GM23338 (cell line): ENCODE data around the gene RASA3. TPM values are rescaled to one million over a fixed set of nuclear protein-coding genes. Genes with fewer than 3 reads are reported as not detected.

Experiments used
- ATAC-seq: fragments of 200-7000 bp; cut with Tn5 transposase; 3 replicates; pipeline ENCODE4 v1.9.1; 2020
- DNase-seq: peaks from one replicate; pipeline ENCODE4 v3.0.0-alpha.2; 2015; ENCODE audit warnings: low spot score
- H2AFZ ChIP-seq: fragments of 200-600 bp; sonication (generic); 2 replicates; pipeline ENCODE4 v1.8.0; 2016; ENCODE audit warnings: antibody characterized with exemption, mild to moderate bottlenecking, moderate library complexity
- H3F3A ChIP-seq: fragments of 200-600 bp; sonication (generic); replicated peaks from 2 replicates; pipeline ENCODE4 v1.8.0; 2017; ENCODE audit warnings: antibody characterized with exemption, mixed run types, low read depth
- H3K27ac ChIP-seq: fragments of 200-600 bp; sonication (generic); 2 replicates; pipeline ENCODE4 v1.6.1; 2016; ENCODE audit warnings: low read depth
- H3K27me3 ChIP-seq: fragments of 200-600 bp; sonication (generic); 2 replicates; pipeline ENCODE4 v1.8.0; 2016; ENCODE audit warnings: mild to moderate bottlenecking, mixed run types, moderate library complexity; ENCODE audit not compliant: insufficient read depth
- H3K36me3 ChIP-seq: fragments of 200-600 bp; sonication (generic); 2 replicates; pipeline ENCODE4 v1.8.0; 2016; ENCODE audit warnings: mild to moderate bottlenecking; ENCODE audit not compliant: insufficient read depth
- H3K4me1 ChIP-seq: fragments of 200-600 bp; sonication (generic); 2 replicates; pipeline ENCODE4 v1.8.0; 2016; ENCODE audit warnings: mild to moderate bottlenecking, moderate library complexity; ENCODE audit not compliant: insufficient read depth
- H3K4me2 ChIP-seq: fragments of 200-600 bp; sonication (generic); 2 replicates; pipeline ENCODE4 v1.7.1; 2017; ENCODE audit warnings: mixed run types
- H3K4me3 ChIP-seq: fragments of 200-600 bp; sonication (generic); 2 replicates; pipeline ENCODE4 v1.6.1; 2016; ENCODE audit warnings: mixed run types
- H3K79me2 ChIP-seq: fragments of 200-600 bp; sonication (generic); replicated peaks from 2 replicates; pipeline ENCODE4 v1.8.0; 2017; ENCODE audit warnings: mild to moderate bottlenecking; ENCODE audit not compliant: insufficient read depth
- H3K9me2 ChIP-seq: fragments of 200-600 bp; sonication (generic); 2 replicates; pipeline ENCODE4 v1.8.0; 2017; ENCODE audit not compliant: insufficient read depth
- H4K20me1 ChIP-seq: fragments of 200-600 bp; sonication (generic); replicated peaks from 2 replicates; pipeline ENCODE4 v1.8.0; 2017; ENCODE audit warnings: mild to moderate bottlenecking; ENCODE audit not compliant: insufficient read depth
- H3K27ac Mint-ChIP-seq: 2 replicates; pipeline ENCODE4 v1.8.0; 2020; ENCODE audit warnings: inconsistent platforms, mild to moderate bottlenecking, moderate library complexity, mixed read lengths
- H3K27me3 Mint-ChIP-seq: 3 replicates; pipeline ENCODE4 v1.8.0; 2022; ENCODE audit warnings: low read depth, mild to moderate bottlenecking, moderate library complexity, mixed read lengths, inconsistent platforms; ENCODE audit not compliant: insufficient read depth, poor library complexity
- H3K36me3 Mint-ChIP-seq: 3 replicates; pipeline ENCODE4 v1.8.0; 2021; ENCODE audit warnings: low read depth, mild to moderate bottlenecking, inconsistent platforms, moderate library complexity, mixed read lengths
- H3K4me1 Mint-ChIP-seq: 3 replicates; pipeline ENCODE4 v1.8.0; 2020; ENCODE audit warnings: mild to moderate bottlenecking, inconsistent platforms, mixed read lengths
- H3K4me3 Mint-ChIP-seq: 3 replicates; pipeline ENCODE4 v1.8.0; 2021; ENCODE audit warnings: moderate library complexity, mild to moderate bottlenecking, inconsistent platforms, mixed read lengths
- H3K9me3 Mint-ChIP-seq: 3 replicates; pipeline ENCODE4 v1.8.0; 2020; ENCODE audit warnings: moderate library complexity, mild to moderate bottlenecking, inconsistent platforms, mixed read lengths
- CREB1 ChIP-seq: fragments of 250-450 bp; sonication (Bioruptor Pico); IDR thresholded peaks from 2 replicates; pipeline ENCODE4 v1.5.0; 2020; ENCODE audit warnings: low read depth, mild to moderate bottlenecking, moderate library complexity
- ETS1 ChIP-seq: IDR thresholded peaks from 2 replicates; pipeline ENCODE4 v1.6.1; 2016; ENCODE audit warnings: antibody characterized with exemption
- EZH2 ChIP-seq: fragments of 200-600 bp; sonication (generic); IDR thresholded peaks from one replicate; pipeline ENCODE4 v1.8.0; 2017; ENCODE audit warnings: antibody characterized with exemption, mild to moderate bottlenecking, low read depth; ENCODE audit not compliant: unreplicated experiment
- EZH2phosphoT487 ChIP-seq: fragments of 200-600 bp; sonication (generic); IDR thresholded peaks from one replicate; pipeline ENCODE4 v1.8.1; 2018; ENCODE audit warnings: antibody characterized with exemption; ENCODE audit not compliant: unreplicated experiment
- JUNB ChIP-seq: IDR thresholded peaks from one replicate; pipeline ENCODE4 v1.6.1; 2016; ENCODE audit warnings: antibody characterized with exemption; ENCODE audit not compliant: unreplicated experiment
- NANOG ChIP-seq: IDR thresholded peaks from 2 replicates; pipeline ENCODE4 v1.6.1; 2016; ENCODE audit warnings: antibody characterized with exemption, borderline replicate concordance
- POLR2AphosphoS5 ChIP-seq: IDR thresholded peaks from 2 replicates; pipeline ENCODE4 v1.6.1; 2016; ENCODE audit warnings: antibody characterized with exemption, low read depth
- ZNF114 ChIP-seq: fragments of 250-450 bp; sonication (Bioruptor Pico); IDR thresholded peaks from 2 replicates; pipeline ENCODE4 v1.5.0; 2020; ENCODE audit warnings: mild to moderate bottlenecking, moderate library complexity
- ZNF331 ChIP-seq: fragments of 250-450 bp; sonication (Bioruptor Pico); IDR thresholded peaks from 2 replicates; pipeline ENCODE4 v1.5.0; 2020; ENCODE audit warnings: low read depth, mild to moderate bottlenecking, moderate library complexity
- polyA plus RNA-seq: library from polyadenylated mRNA; unstranded; fragments of >200 nt; fragmentation: Nextera tagmentation; extraction: Ambion mirVana; gene quantifications from 2 replicates; pipeline ENCODE4 v1.2.1, GENCODE V29; 2016
- total RNA-seq: library from RNA; depleted of rRNA; stranded (reverse); fragments of >200 nt; shearing (Covaris generic); gene quantifications from 2 replicates; pipeline ENCODE4 v1.2.3, GENCODE V29; 2014
- TF ChIP-seq, protein P1 (sequence below): IDR thresholded peaks from one replicate; pipeline ENCODE4 v1.6.1; 2018; ENCODE audit warnings: antibody characterized with exemption; ENCODE audit not compliant: unreplicated experiment
- TF ChIP-seq, protein P2 (sequence below), 2 experiments: fragments of 200-600 bp in 1 of 2; sonication (generic) in 1 of 2; conservative IDR thresholded peaks; 2 replicates each; pipeline versions ENCODE4 v1.5.1 to v1.6.1; 2016 to 2017; ENCODE audit warnings: antibody characterized with exemption in 2 of 2, low read depth in 2 of 2, mild to moderate bottlenecking in 2 of 2, moderate library complexity in 1 of 2

Gene RASA3
- total and polyA plus RNA-seq, 2 experiments from 2014 or later: 11.2 to 20.7 TPM

DNA sequence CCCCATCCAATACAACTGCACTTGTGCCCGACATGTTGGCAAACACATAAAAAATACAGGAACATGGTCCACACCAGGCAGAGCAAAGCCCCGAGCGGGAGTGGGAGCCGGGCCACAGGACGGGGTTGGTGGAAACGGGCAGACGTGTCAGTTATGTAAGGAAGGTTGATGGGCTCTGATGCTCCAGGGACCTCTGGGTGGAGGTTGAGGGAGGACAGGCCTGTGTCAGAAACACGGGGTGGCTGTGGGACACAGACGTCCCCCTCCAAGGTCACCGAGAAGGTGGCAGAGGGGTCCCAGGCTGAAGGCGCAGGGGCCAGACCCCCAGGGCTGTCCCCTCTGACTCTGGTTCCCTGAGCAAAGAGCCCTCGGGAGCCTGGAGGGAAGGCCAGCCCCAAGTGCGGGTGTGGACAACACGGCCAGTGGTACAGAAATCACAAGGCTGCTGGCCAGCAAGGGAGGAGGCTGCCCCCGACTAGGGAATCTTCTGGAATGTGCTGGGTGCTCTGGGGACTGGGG lies 127.2 kb downstream of the RASA3 start (continued):
- TF ChIP-seq CREB1 (CRISPR knock-in tag): no peak
- TF ChIP-seq EZH2: no peak
- TF ChIP-seq ZNF331 (CRISPR knock-in tag): no peak
- TF ChIP-seq EZH2phosphoT487: no peak
- TF ChIP-seq, protein P1, sequence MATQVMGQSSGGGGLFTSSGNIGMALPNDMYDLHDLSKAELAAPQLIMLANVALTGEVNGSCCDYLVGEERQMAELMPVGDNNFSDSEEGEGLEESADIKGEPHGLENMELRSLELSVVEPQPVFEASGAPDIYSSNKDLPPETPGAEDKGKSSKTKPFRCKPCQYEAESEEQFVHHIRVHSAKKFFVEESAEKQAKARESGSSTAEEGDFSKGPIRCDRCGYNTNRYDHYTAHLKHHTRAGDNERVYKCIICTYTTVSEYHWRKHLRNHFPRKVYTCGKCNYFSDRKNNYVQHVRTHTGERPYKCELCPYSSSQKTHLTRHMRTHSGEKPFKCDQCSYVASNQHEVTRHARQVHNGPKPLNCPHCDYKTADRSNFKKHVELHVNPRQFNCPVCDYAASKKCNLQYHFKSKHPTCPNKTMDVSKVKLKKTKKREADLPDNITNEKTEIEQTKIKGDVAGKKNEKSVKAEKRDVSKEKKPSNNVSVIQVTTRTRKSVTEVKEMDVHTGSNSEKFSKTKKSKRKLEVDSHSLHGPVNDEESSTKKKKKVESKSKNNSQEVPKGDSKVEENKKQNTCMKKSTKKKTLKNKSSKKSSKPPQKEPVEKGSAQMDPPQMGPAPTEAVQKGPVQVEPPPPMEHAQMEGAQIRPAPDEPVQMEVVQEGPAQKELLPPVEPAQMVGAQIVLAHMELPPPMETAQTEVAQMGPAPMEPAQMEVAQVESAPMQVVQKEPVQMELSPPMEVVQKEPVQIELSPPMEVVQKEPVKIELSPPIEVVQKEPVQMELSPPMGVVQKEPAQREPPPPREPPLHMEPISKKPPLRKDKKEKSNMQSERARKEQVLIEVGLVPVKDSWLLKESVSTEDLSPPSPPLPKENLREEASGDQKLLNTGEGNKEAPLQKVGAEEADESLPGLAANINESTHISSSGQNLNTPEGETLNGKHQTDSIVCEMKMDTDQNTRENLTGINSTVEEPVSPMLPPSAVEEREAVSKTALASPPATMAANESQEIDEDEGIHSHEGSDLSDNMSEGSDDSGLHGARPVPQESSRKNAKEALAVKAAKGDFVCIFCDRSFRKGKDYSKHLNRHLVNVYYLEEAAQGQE: no peak
- no peak for TF ChIP-seq POLR2AphosphoS5
- TF ChIP-seq NANOG: no peak
- TF ChIP-seq JUNB: no peak
- TF ChIP-seq, protein P2, sequence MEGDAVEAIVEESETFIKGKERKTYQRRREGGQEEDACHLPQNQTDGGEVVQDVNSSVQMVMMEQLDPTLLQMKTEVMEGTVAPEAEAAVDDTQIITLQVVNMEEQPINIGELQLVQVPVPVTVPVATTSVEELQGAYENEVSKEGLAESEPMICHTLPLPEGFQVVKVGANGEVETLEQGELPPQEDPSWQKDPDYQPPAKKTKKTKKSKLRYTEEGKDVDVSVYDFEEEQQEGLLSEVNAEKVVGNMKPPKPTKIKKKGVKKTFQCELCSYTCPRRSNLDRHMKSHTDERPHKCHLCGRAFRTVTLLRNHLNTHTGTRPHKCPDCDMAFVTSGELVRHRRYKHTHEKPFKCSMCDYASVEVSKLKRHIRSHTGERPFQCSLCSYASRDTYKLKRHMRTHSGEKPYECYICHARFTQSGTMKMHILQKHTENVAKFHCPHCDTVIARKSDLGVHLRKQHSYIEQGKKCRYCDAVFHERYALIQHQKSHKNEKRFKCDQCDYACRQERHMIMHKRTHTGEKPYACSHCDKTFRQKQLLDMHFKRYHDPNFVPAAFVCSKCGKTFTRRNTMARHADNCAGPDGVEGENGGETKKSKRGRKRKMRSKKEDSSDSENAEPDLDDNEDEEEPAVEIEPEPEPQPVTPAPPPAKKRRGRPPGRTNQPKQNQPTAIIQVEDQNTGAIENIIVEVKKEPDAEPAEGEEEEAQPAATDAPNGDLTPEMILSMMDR (conservative IDR thresholded peaks at IDR 0.05; ENCODE audit: low read depth in 2 of 2): no peak

GRCh38 chr13:114004420-114005205 lies 127.8 kb downstream of the RASA3 start:
- Histone ChIP-seq H3F3A (no peaks in the 10 kb centered on the region), H2AFZ (no peak overlapping the region), H3K4me3 (no peak overlapping the region), H3K27ac (no peak overlapping the region), H3K4me1 (no peaks in the 10 kb centered on the region), H3K36me3 (no peaks in the 10 kb centered on the region), H4K20me1 (no peaks in the 10 kb centered on the region), H3K4me2 (no peak overlapping the region), H3K27me3 (no peaks in the 10 kb centered on the region), H3K9me2 (no peaks in the 10 kb centered on the region), H3K79me2 (no peaks in the 10 kb centered on the region)
- Mint-ChIP-seq H3K4me3 (no peak overlapping the region), H3K4me1 (no peaks in the 10 kb centered on the region), H3K27me3 (peaks cover 4% of the 10 kb centered on the region), H3K36me3 (peaks cover 7% of the 10 kb centered on the region), H3K9me3 (no peaks in the 10 kb centered on the region), H3K27ac (no peak overlapping the region)
- ATAC-seq: no peak
- DNase-seq: no peak
- TF ChIP-seq POLR2AphosphoS5 (no peak), ETS1 (no peak), EZH2phosphoT487 (no peak), ZNF114 (CRISPR knock-in tag) (no peak)
- TF ChIP-seq, protein P2 (conservative IDR thresholded peaks at IDR 0.05; ENCODE audit: low read depth in 2 of 2): no peak
